SH-SY5Y (cell line): Measurements from ENCODE around the gene CACNG6.

ENCODE experiments used
- GATA2 ChIP-seq: IDR thresholded peaks from 2 replicates; pipeline ENCODE4 v1.6.1; 2011; ENCODE audit warnings: mild to moderate bottlenecking, low read depth, low read length
- GATA3 ChIP-seq: IDR thresholded peaks from 2 replicates; pipeline ENCODE4 v1.6.1; 2011; ENCODE audit warnings: low read depth, mild to moderate bottlenecking, low read length, moderate library complexity

GRCh38 chr19:53991224-53992113 lies at the start of gene CACNG6:
- TF ChIP-seq GATA2 = no peak
- TF ChIP-seq GATA3 = no peak
